ENCODE measurements around the gene PSTPIP2. TPM values are rescaled to one million over a fixed set of nuclear protein-coding genes. Genes with fewer than 3 reads are reported as not detected.

Gene PSTPIP2
- total and polyA plus RNA-seq, 2 of the 13 experiments (the other 11 are each of a cell fraction or from before 2014, with no cell fraction given) = 0.25 to 0.27 TPM

GRCh38 chr18:46031741-46032140 is 40.3 kb downstream of the PSTPIP2 start:
- Histone ChIP-seq H4K20me1 (ENCODE audit: insufficient read depth, low read length) (no peaks in the 10 kb centered on the region), H3K9me3 (ENCODE audit: low read length) (no peaks in the 10 kb centered on the region), H3K27me3 (ENCODE audit: control insufficient read depth in 1 of 2, insufficient read depth in 2 of 2, low read length in 2 of 2) (peaks cover 1 to 13% of the 10 kb centered on the region in 2 experiments; a peak in 3 of 5 replicates), H3K9ac (ENCODE audit: insufficient read depth, low read depth, low read length) (no peak overlapping the region), H2AFZ (ENCODE audit: low read length) (no peak overlapping the region), H3K4me1 (ENCODE audit: insufficient read depth, low read length) (peaks cover 4% of the 10 kb centered on the region; the same call in 1 of the 2 replicates), H3K4me3 (replicated peaks in 1 of 3; ENCODE audit: insufficient read depth in 1 of 3, low read depth in 2 of 3, low read length in 3 of 3) (no peak overlapping the region), H3K79me2 (ENCODE audit: insufficient read depth, low read length) (no peaks in the 10 kb centered on the region), H3K27ac (ENCODE audit: extremely low read length, insufficient read depth, low read length) (no peak overlapping the region), H3K36me3 (replicated peaks in 1 of 2; ENCODE audit: control insufficient read depth in 1 of 2, insufficient read depth in 2 of 2, low read length in 2 of 2) (no peaks in the 10 kb centered on the region), H3K4me2 (ENCODE audit: low read depth, low read length) (no peak overlapping the region)
- intact Hi-C loops (cut with micrococcal nuclease; ENCODE audit: unreplicated experiment) = no loop called here
- TF ChIP-seq ZBTB26 (CRISPR knock-in tag; IDR thresholded peaks at IDR 0.05; ENCODE audit: borderline replicate concordance) (no peak), SALL1 (CRISPR knock-in tag; IDR thresholded peaks at IDR 0.05) (no peak), CBX5 (CRISPR knock-in tag; IDR thresholded peaks at IDR 0.05; ENCODE audit: borderline replicate concordance) (no peak), ZNF3 (CRISPR knock-in tag; IDR thresholded peaks at IDR 0.05) (no peak), PHB2 (IDR thresholded peaks at IDR 0.05; ENCODE audit: partially characterized antibody) (no peak)
- in situ Hi-C loops (cut with HindIII; ENCODE audit: extremely low pct_ligation_motif_present, low pct_unique_long_range_greater_than_20kb) = no loop called here
- WGBS (ENCODE audit: low lambda C conversion rate) = 37% methylated on average over 4 of the region's 4 CpGs
- ATAC-seq (no peak), FAIRE-seq (no peak), DNase-seq (ENCODE audit: low spot score) (no peak)
- ChIA-PET POLR2A (no interaction called here), CTCF (ENCODE audit: low intra/inter-chr PET ratio, low total read pairs) (no interaction called here)
- no TSS peak for BruUV-seq (replicated peaks)

DNA sequence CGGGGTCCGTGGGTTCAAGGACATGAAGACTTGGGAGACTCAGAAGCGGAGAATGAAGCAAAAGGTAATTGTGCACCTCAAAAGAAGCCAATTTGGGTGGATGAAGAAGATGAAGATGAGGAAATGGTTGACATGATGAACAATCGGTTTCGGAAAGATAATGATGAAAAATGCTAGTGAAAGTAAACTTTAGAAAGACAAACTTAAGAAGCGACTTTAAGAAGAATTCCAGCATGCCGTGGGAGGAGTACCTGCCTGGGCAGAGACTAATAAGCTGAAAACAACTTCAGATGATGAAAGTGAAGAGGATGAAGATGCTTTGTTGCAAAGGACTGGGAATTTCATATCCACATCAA is 43.5 kb downstream of the PSTPIP2 start:
- no peak overlapping the region for H2AFZ ChIP-seq (ENCODE audit: low read length)
- ChIA-PET CTCF (ENCODE audit: low intra/inter-chr PET ratio, low total read pairs) (no interaction called here), POLR2A (no interaction called here)
- in situ Hi-C loops (cut with HindIII; ENCODE audit: extremely low pct_ligation_motif_present, low pct_unique_long_range_greater_than_20kb) = no loop called here
- H3K27ac ChIP-seq (ENCODE audit: extremely low read length, insufficient read depth, low read length) = no peak overlapping the region
- H3K27me3 ChIP-seq (ENCODE audit: control insufficient read depth in 1 of 2, insufficient read depth in 2 of 2, low read length in 2 of 2) = peaks cover 1 to 13% of the 10 kb centered on the region in 2 experiments; a peak in 3 of 5 replicates
- FAIRE-seq = no peak
- no peak overlapping the region for H3K9ac ChIP-seq (ENCODE audit: insufficient read depth, low read depth, low read length)
- intact Hi-C loops (cut with micrococcal nuclease; ENCODE audit: unreplicated experiment) = no loop called here
- DNase-seq (ENCODE audit: low spot score) = no peak
- WGBS (ENCODE audit: low lambda C conversion rate) = 79% methylated on average over 7 of the region's 7 CpGs
- H3K9me3 ChIP-seq (ENCODE audit: low read length) = no peaks in the 10 kb centered on the region
- no TSS peak for BruUV-seq (replicated peaks)
- no peak for ATAC-seq
- H4K20me1 ChIP-seq (ENCODE audit: insufficient read depth, low read length) = no peaks in the 10 kb centered on the region
- H3K4me1 ChIP-seq (ENCODE audit: insufficient read depth, low read length) = peaks cover 4% of the 10 kb centered on the region; the same call in 1 of the 2 replicates
- H3K4me3 ChIP-seq (replicated peaks in 1 of 3; ENCODE audit: insufficient read depth in 1 of 3, low read depth in 2 of 3, low read length in 3 of 3) = peak overlapping the region in 2 of 3 experiments; percentile 33 to 63; a peak in 3 of 6 replicates
- H3K36me3 ChIP-seq (replicated peaks in 1 of 2; ENCODE audit: control insufficient read depth in 1 of 2, insufficient read depth in 2 of 2, low read length in 2 of 2) = no peaks in the 10 kb centered on the region
- peak overlapping the region; percentile 59 for H3K4me2 ChIP-seq (ENCODE audit: low read depth, low read length)
- H3K79me2 ChIP-seq (ENCODE audit: insufficient read depth, low read length) = no peaks in the 10 kb centered on the region
- TF ChIP-seq ZNF766 (CRISPR knock-in tag; IDR thresholded peaks at IDR 0.05; ENCODE audit: borderline replicate concordance) = no peak
- TF ChIP-seq, protein P1, sequence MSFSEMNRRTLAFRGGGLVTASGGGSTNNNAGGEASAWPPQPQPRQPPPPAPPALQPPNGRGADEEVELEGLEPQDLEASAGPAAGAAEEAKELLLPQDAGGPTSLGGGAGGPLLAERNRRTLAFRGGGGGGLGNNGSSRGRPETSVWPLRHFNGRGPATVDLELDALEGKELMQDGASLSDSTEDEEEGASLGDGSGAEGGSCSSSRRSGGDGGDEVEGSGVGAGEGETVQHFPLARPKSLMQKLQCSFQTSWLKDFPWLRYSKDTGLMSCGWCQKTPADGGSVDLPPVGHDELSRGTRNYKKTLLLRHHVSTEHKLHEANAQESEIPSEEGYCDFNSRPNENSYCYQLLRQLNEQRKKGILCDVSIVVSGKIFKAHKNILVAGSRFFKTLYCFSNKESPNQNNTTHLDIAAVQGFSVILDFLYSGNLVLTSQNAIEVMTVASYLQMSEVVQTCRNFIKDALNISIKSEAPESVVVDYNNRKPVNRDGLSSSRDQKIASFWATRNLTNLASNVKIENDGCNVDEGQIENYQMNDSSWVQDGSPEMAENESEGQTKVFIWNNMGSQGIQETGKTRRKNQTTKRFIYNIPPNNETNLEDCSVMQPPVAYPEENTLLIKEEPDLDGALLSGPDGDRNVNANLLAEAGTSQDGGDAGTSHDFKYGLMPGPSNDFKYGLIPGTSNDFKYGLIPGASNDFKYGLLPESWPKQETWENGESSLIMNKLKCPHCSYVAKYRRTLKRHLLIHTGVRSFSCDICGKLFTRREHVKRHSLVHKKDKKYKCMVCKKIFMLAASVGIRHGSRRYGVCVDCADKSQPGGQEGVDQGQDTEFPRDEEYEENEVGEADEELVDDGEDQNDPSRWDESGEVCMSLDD (CRISPR knock-in tag; IDR thresholded peaks at IDR 0.05; ENCODE audit: borderline replicate concordance) = no peak
- TF ChIP-seq ZSCAN5A (CRISPR knock-in tag; IDR thresholded peaks at IDR 0.05; ENCODE audit: borderline replicate concordance) = no peak
- TF ChIP-seq, protein P2, sequence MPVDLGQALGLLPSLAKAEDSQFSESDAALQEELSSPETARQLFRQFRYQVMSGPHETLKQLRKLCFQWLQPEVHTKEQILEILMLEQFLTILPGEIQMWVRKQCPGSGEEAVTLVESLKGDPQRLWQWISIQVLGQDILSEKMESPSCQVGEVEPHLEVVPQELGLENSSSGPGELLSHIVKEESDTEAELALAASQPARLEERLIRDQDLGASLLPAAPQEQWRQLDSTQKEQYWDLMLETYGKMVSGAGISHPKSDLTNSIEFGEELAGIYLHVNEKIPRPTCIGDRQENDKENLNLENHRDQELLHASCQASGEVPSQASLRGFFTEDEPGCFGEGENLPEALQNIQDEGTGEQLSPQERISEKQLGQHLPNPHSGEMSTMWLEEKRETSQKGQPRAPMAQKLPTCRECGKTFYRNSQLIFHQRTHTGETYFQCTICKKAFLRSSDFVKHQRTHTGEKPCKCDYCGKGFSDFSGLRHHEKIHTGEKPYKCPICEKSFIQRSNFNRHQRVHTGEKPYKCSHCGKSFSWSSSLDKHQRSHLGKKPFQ (CRISPR knock-in tag; IDR thresholded peaks at IDR 0.05; ENCODE audit: insufficient replicate concordance) = no peak
- TF ChIP-seq YEATS2 (CRISPR knock-in tag; IDR thresholded peaks at IDR 0.05; ENCODE audit: borderline replicate concordance) = no peak
- no peak for TF ChIP-seq ZNF644 (CRISPR knock-in tag; IDR thresholded peaks at IDR 0.05; ENCODE audit: low read depth)
- no peak for TF ChIP-seq ZBTB3 (CRISPR knock-in tag; IDR thresholded peaks at IDR 0.05; ENCODE audit: borderline replicate concordance, low read depth)

All from HepG2 (cell line).